ENCODE measurements around the gene PLA2G6.

Gene PLA2G6

DNA sequence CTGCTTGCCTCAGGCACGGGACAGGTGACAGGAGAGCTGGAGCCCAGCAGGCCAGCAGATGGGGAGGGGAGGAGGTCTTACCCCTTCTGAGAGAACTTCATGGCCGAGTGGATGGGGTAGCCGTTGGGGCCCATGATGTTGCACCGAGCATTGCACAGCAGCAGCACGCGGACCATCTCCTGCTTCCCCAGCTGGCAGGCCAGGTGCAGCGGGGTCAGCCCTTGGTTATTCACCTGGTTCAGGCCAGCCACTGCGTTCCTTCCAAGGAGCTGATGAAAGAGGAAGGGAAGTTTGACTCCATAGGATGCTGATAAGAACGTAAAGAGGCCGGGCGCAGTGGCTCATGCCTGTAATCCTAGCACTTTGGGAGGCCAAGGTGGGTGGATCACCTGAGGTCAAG, 41.7 kb downstream of the PLA2G6 start:
- H3K9ac ChIP-seq (ENCODE audit: low read length) = no peak overlapping the region
- H4K8ac ChIP-seq (ENCODE audit: low read depth, low read length) = no peak overlapping the region
- H3K27ac ChIP-seq (ENCODE audit: low read depth, low read length) = no peak overlapping the region
- H4K12ac ChIP-seq (ENCODE audit: low read depth, low read length) = no peak overlapping the region
- no peak overlapping the region for H3K23ac ChIP-seq (ENCODE audit: low read length)
- H2AFZ ChIP-seq (ENCODE audit: insufficient read depth, low read length, poor library complexity) = no peak overlapping the region
- H2AK5ac ChIP-seq (ENCODE audit: low read length) = no peak overlapping the region
- H3K27me3 ChIP-seq (ENCODE audit: insufficient read depth, low read length) = no peaks in the 10 kb centered on the region
- H3K79me2 ChIP-seq (ENCODE audit: control insufficient read depth, insufficient read depth, low read length, poor library complexity) = no peaks in the 10 kb centered on the region
- H3K4me3 ChIP-seq (ENCODE audit: low read depth, low read length) = no peak overlapping the region
- H3K4me1 ChIP-seq (ENCODE audit: control insufficient read depth in 1 of 2, insufficient read depth in 2 of 2, low read length in 2 of 2) = peaks cover 3 to 8% of the 10 kb centered on the region in 2 experiments
- no peak overlapping the region for H3K18ac ChIP-seq (ENCODE audit: low read length)
- no peak for DNase-seq
- WGBS (ENCODE audit: extremely low coverage, insufficient coverage, insufficient read length) = no CpG with 5 or more reads among the region's 11 CpGs
- H3K9me3 ChIP-seq (ENCODE audit: insufficient read depth, low read depth, low read length) = peaks cover 4% of the 10 kb centered on the region
- H4K91ac ChIP-seq (ENCODE audit: low read depth, low read length) = no peak overlapping the region
- H3K4me2 ChIP-seq (ENCODE audit: low read length) = no peak overlapping the region
- no peak overlapping the region for H2BK5ac ChIP-seq (ENCODE audit: low read depth, low read length, poor library complexity)
- H3K14ac ChIP-seq (ENCODE audit: low read length) = no peak overlapping the region
- no peaks in the 10 kb centered on the region for H3K36me3 ChIP-seq (ENCODE audit: control insufficient read depth in 1 of 2, insufficient read depth in 2 of 2, low read length in 2 of 2)
- H2BK120ac ChIP-seq (ENCODE audit: insufficient read depth, low read length, poor library complexity) = no peak overlapping the region
- no peak overlapping the region for H3K4ac ChIP-seq (ENCODE audit: low read depth, low read length)
- H2BK12ac ChIP-seq (ENCODE audit: low read length) = no peak overlapping the region
- H3K79me1 ChIP-seq (ENCODE audit: low read length) = peaks cover 2% of the 10 kb centered on the region

DNA sequence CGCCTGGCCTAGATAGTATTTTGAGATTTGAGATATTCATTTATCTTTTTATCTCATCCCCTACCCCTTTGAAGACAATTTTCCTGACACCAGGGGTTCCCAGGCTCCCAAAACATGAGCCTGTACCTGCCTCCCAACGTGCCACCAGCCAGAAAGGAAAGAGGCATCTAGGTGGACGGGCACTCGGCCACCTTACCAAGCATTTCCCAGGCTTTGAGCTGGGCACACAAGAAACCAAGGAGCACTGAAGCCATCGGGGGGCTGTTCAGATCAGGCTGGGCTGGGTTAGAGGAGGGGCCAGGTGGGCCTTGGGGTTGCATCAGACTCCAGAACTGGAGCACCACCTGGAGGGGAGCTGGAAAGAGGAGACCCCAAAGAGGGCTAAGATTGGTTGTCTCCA, 42.7 kb downstream of the PLA2G6 start:
- H3K79me1 ChIP-seq (ENCODE audit: low read length) = peaks cover 2% of the 10 kb centered on the region
- no peak overlapping the region for H3K18ac ChIP-seq (ENCODE audit: low read length)
- no peak overlapping the region for H2BK120ac ChIP-seq (ENCODE audit: insufficient read depth, low read length, poor library complexity)
- H3K23ac ChIP-seq (ENCODE audit: low read length) = no peak overlapping the region
- H4K8ac ChIP-seq (ENCODE audit: low read depth, low read length) = no peak overlapping the region
- no peak overlapping the region for H3K4me3 ChIP-seq (ENCODE audit: low read depth, low read length)
- peaks cover 3 to 7% of the 10 kb centered on the region in 2 experiments for H3K4me1 ChIP-seq (ENCODE audit: control insufficient read depth in 1 of 2, insufficient read depth in 2 of 2, low read length in 2 of 2)
- H4K91ac ChIP-seq (ENCODE audit: low read depth, low read length) = no peak overlapping the region
- no CpG with 5 or more reads among the region's 5 CpGs for WGBS (ENCODE audit: extremely low coverage, insufficient coverage, insufficient read length)
- no peak overlapping the region for H3K4me2 ChIP-seq (ENCODE audit: low read length)
- H3K36me3 ChIP-seq (ENCODE audit: control insufficient read depth in 1 of 2, insufficient read depth in 2 of 2, low read length in 2 of 2) = no peaks in the 10 kb centered on the region
- H3K9ac ChIP-seq (ENCODE audit: low read length) = no peak overlapping the region
- H4K12ac ChIP-seq (ENCODE audit: low read depth, low read length) = no peak overlapping the region
- DNase-seq = no peak
- no peaks in the 10 kb centered on the region for H3K79me2 ChIP-seq (ENCODE audit: control insufficient read depth, insufficient read depth, low read length, poor library complexity)
- no peak overlapping the region for H2AK5ac ChIP-seq (ENCODE audit: low read length)
- no peaks in the 10 kb centered on the region for H3K27me3 ChIP-seq (ENCODE audit: insufficient read depth, low read length)
- H3K27ac ChIP-seq (ENCODE audit: low read depth, low read length) = no peak overlapping the region
- no peak overlapping the region for H2BK5ac ChIP-seq (ENCODE audit: low read depth, low read length, poor library complexity)
- H3K9me3 ChIP-seq (ENCODE audit: insufficient read depth, low read depth, low read length) = peaks cover 4% of the 10 kb centered on the region
- no peak overlapping the region for H2AFZ ChIP-seq (ENCODE audit: insufficient read depth, low read length, poor library complexity)
- H3K4ac ChIP-seq (ENCODE audit: low read depth, low read length) = no peak overlapping the region
- no peak overlapping the region for H2BK12ac ChIP-seq (ENCODE audit: low read length)
- no peak overlapping the region for H3K14ac ChIP-seq (ENCODE audit: low read length)

DNA sequence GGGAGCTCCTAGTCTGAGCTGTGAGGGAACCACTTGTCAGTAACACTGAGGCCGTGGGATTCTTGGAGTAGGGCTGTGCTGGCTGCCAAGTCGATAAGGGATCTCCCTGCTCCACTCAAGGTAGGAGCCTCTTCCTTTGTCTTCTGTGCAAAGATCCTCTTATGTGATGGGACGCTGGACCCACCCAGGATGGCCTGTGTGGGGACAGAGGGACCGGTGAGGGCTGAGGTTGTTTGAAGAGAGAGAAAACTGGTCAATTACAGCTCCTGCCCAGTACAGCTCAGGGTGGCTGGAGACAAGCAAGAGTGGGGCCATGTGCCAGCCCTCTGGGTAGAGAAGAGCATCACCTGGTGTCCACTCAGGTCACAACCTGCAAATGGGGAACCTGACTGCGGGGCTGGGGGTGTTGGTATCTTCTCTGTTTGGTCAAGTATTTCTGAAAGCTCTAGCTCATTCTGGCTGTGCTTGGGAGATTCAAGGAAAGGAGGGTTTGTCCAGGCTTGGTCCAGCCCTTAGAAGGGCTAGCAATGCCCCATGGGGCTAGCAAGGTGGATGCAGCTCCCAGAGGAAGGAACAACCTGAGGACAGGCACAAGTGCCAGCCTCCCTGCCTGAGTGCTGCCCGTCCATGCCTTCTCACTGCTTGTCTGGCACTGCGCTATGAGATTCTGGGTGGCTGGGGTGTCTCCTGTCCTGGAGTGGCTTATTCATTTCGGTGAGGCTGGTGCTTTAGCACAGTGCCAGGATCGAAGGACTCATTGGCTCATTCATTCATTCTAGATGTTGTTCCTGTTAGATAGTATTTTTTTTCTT, 43.5 kb downstream of the PLA2G6 start:
- Histone ChIP-seq H2AK5ac (ENCODE audit: low read length) (no peak overlapping the region), H3K4me2 (ENCODE audit: low read length) (no peak overlapping the region), H4K12ac (ENCODE audit: low read depth, low read length) (no peak overlapping the region), H3K79me1 (ENCODE audit: low read length) (peaks cover 2% of the 10 kb centered on the region), H4K91ac (ENCODE audit: low read depth, low read length) (no peak overlapping the region), H3K27me3 (ENCODE audit: insufficient read depth, low read length) (no peaks in the 10 kb centered on the region), H2BK120ac (ENCODE audit: insufficient read depth, low read length, poor library complexity) (no peak overlapping the region), H3K9ac (ENCODE audit: low read length) (no peak overlapping the region), H3K79me2 (ENCODE audit: control insufficient read depth, insufficient read depth, low read length, poor library complexity) (no peaks in the 10 kb centered on the region), H3K27ac (ENCODE audit: low read depth, low read length) (no peak overlapping the region), H2BK12ac (ENCODE audit: low read length) (no peak overlapping the region), H3K18ac (ENCODE audit: low read length) (no peak overlapping the region), H3K36me3 (ENCODE audit: control insufficient read depth in 1 of 2, insufficient read depth in 2 of 2, low read length in 2 of 2) (no peaks in the 10 kb centered on the region), H3K14ac (ENCODE audit: low read length) (no peak overlapping the region), H3K9me3 (ENCODE audit: insufficient read depth, low read depth, low read length) (peaks cover 7% of the 10 kb centered on the region), H3K4ac (ENCODE audit: low read depth, low read length) (no peak overlapping the region), H3K4me1 (ENCODE audit: control insufficient read depth in 1 of 2, insufficient read depth in 2 of 2, low read length in 2 of 2) (peaks cover 3 to 6% of the 10 kb centered on the region in 2 experiments), H3K4me3 (ENCODE audit: low read depth, low read length) (no peak overlapping the region), H2AFZ (ENCODE audit: insufficient read depth, low read length, poor library complexity) (no peak overlapping the region), H4K8ac (ENCODE audit: low read depth, low read length) (no peak overlapping the region), H3K23ac (ENCODE audit: low read length) (no peak overlapping the region), H2BK5ac (ENCODE audit: low read depth, low read length, poor library complexity) (no peak overlapping the region)
- no CpG with 5 or more reads among the region's 9 CpGs for WGBS (ENCODE audit: extremely low coverage, insufficient coverage, insufficient read length)
- DNase-seq = no peak

DNA sequence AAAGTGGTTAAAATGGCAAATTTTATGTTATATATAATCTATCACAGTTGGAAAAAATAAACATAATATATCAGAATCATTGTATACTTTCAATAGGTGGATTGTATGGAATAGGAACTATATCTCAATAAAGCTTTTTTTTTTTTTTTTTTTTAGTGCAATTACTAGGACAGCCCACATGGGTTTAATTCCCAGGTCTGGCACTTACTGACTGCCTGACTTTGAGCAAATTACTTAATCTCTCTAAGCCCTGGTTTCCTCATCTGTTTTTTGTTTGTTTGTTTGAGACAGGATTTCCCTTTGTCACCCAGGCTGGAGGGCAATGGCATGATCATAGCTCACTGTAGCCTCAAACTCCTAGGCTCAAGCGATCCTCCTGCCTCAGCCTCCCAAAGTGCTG, 45.0 kb downstream of the PLA2G6 start:
- H2AFZ ChIP-seq (ENCODE audit: insufficient read depth, low read length, poor library complexity) = no peak overlapping the region
- no peaks in the 10 kb centered on the region for H3K36me3 ChIP-seq (ENCODE audit: control insufficient read depth in 1 of 2, insufficient read depth in 2 of 2, low read length in 2 of 2)
- no peak overlapping the region for H3K14ac ChIP-seq (ENCODE audit: low read length)
- H3K9ac ChIP-seq (ENCODE audit: low read length) = no peak overlapping the region
- peaks cover 3 to 6% of the 10 kb centered on the region in 2 experiments for H3K4me1 ChIP-seq (ENCODE audit: control insufficient read depth in 1 of 2, insufficient read depth in 2 of 2, low read length in 2 of 2)
- no peaks in the 10 kb centered on the region for H3K27me3 ChIP-seq (ENCODE audit: insufficient read depth, low read length)
- no peak overlapping the region for H3K4me2 ChIP-seq (ENCODE audit: low read length)
- H3K79me2 ChIP-seq (ENCODE audit: control insufficient read depth, insufficient read depth, low read length, poor library complexity) = no peaks in the 10 kb centered on the region
- no peak overlapping the region for H2AK5ac ChIP-seq (ENCODE audit: low read length)
- no peak overlapping the region for H3K27ac ChIP-seq (ENCODE audit: low read depth, low read length)
- H2BK120ac ChIP-seq (ENCODE audit: insufficient read depth, low read length, poor library complexity) = no peak overlapping the region
- DNase-seq = no peak
- no peak overlapping the region for H3K4me3 ChIP-seq (ENCODE audit: low read depth, low read length)
- no peak overlapping the region for H3K23ac ChIP-seq (ENCODE audit: low read length)
- H4K8ac ChIP-seq (ENCODE audit: low read depth, low read length) = no peak overlapping the region
- H3K18ac ChIP-seq (ENCODE audit: low read length) = no peak overlapping the region
- H2BK5ac ChIP-seq (ENCODE audit: low read depth, low read length, poor library complexity) = no peak overlapping the region
- H2BK12ac ChIP-seq (ENCODE audit: low read length) = no peak overlapping the region
- no peak overlapping the region for H3K4ac ChIP-seq (ENCODE audit: low read depth, low read length)
- H3K79me1 ChIP-seq (ENCODE audit: low read length) = peaks cover 2% of the 10 kb centered on the region
- no CpG with 5 or more reads among the region's 1 CpG for WGBS (ENCODE audit: extremely low coverage, insufficient coverage, insufficient read length)
- no peak overlapping the region for H4K12ac ChIP-seq (ENCODE audit: low read depth, low read length)
- H4K91ac ChIP-seq (ENCODE audit: low read depth, low read length) = no peak overlapping the region
- peaks cover 7% of the 10 kb centered on the region for H3K9me3 ChIP-seq (ENCODE audit: insufficient read depth, low read depth, low read length)
